GM12891 (cell line): Measurements from ENCODE around the gene SLC25A30.

Experiments
- POLR2A ChIP-seq: IDR thresholded peaks from 2 replicates; pipeline ENCODE4 v1.6.1; 2011; ENCODE audit warnings: low read depth, low read length, control low read depth
- POLR2AphosphoS5 ChIP-seq: IDR thresholded peaks from 2 replicates; pipeline ENCODE4 v1.6.1; 2011; ENCODE audit warnings: low read depth, low read length, control low read depth

DNA sequence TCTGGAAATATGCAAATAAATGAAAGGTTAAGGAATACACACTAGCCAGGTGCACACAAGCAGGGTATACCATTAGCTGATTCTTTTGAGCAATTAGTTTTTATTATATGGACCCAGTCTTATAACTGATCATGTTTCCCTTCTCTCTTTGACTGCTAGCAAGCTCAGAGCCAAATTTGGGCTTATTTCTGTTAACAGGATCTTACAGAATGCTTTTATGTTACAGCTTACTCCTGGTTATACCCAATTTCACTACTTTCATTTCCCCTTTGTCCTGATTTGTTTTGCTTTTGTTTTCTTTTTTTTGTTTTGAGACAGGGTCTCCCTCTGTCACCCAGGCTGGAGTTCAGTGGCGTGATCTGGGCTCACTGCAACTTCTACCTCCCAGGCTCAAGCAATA is 64.3 kb downstream of the SLC25A30 start:
- TF ChIP-seq POLR2A: no peak
- TF ChIP-seq POLR2AphosphoS5: no peak
